Astrocyte (in vitro differentiated cells and primary cell): ENCODE results near the gene PKMYT1. TPM values are rescaled to one million over a fixed set of nuclear protein-coding genes. Genes with fewer than 3 reads are reported as not detected.

ENCODE experiments used
- DNase-seq: peaks from one replicate; pipeline ENCODE4 v3.0.0-alpha.2; 2010; ENCODE audit warnings: low read depth
- FAIRE-seq: peaks from 2 replicates; lab custom pipeline; 2011; peaks lifted over from hg19 to GRCh38; lab: Jason Lieb, UNC
- H2AFZ ChIP-seq: 2 replicates; pipeline ENCODE4 v1.6.0; 2012; ENCODE audit warnings: low read depth, low read length, inconsistent platforms
- H3K27ac ChIP-seq: 2 replicates; pipeline ENCODE4 v1.5.1; 2011; ENCODE audit warnings: low read depth, low read length, inconsistent platforms
- H3K27me3 ChIP-seq: 2 replicates; pipeline ENCODE4 v1.6.0; 2011; ENCODE audit warnings: low read length, inconsistent platforms; ENCODE audit not compliant: insufficient read depth
- H3K36me3 ChIP-seq: 2 replicates; pipeline ENCODE4 v1.5.1; 2011; ENCODE audit warnings: low read length, inconsistent platforms; ENCODE audit not compliant: insufficient read depth
- H3K4me1 ChIP-seq: 2 replicates; pipeline ENCODE4 v1.5.1; 2011; ENCODE audit warnings: low read length, inconsistent platforms; ENCODE audit not compliant: insufficient read depth
- H3K4me2 ChIP-seq: 2 replicates; pipeline ENCODE4 v1.6.0; 2012; ENCODE audit warnings: low read length, inconsistent platforms
- H3K4me3 ChIP-seq: 2 replicates; pipeline ENCODE4 v1.5.1; 2011; ENCODE audit warnings: low read depth, mild to moderate bottlenecking, low read length, inconsistent platforms; ENCODE audit not compliant: insufficient read depth
- H3K79me2 ChIP-seq: 2 replicates; pipeline ENCODE4 v1.6.0; 2012; ENCODE audit warnings: mild to moderate bottlenecking, low read length, inconsistent platforms; ENCODE audit not compliant: insufficient read depth
- H3K9ac ChIP-seq: 2 replicates; pipeline ENCODE4 v1.6.0; 2012; ENCODE audit warnings: mild to moderate bottlenecking, low read length, inconsistent platforms
- H3K9me3 ChIP-seq: 2 replicates; pipeline ENCODE4 v1.5.1; 2012; ENCODE audit warnings: low read depth, mild to moderate bottlenecking, low read length, inconsistent platforms; ENCODE audit not compliant: insufficient read depth
- H4K20me1 ChIP-seq: 2 replicates; pipeline ENCODE4 v1.6.0; 2012; ENCODE audit warnings: low read length, inconsistent platforms; ENCODE audit not compliant: insufficient read depth
- H3K27ac Mint-ChIP-seq: one replicate; pipeline ENCODE4 v1.8.0; 2021; ENCODE audit warnings: mild to moderate bottlenecking, mixed read lengths; ENCODE audit not compliant: unreplicated experiment
- H3K27me3 Mint-ChIP-seq: one replicate; pipeline ENCODE4 v1.8.0; 2021; ENCODE audit warnings: low read depth, mixed read lengths; ENCODE audit not compliant: unreplicated experiment
- H3K36me3 Mint-ChIP-seq: one replicate; pipeline ENCODE4 v1.8.0; 2021; ENCODE audit warnings: low read depth, mixed read lengths; ENCODE audit not compliant: unreplicated experiment
- H3K4me1 Mint-ChIP-seq: one replicate; pipeline ENCODE4 v1.8.0; 2021; ENCODE audit warnings: low read depth, mixed read lengths; ENCODE audit not compliant: unreplicated experiment
- H3K4me3 Mint-ChIP-seq: one replicate; pipeline ENCODE4 v1.8.0; 2021; ENCODE audit warnings: mild to moderate bottlenecking, moderate library complexity, mixed read lengths; ENCODE audit not compliant: unreplicated experiment
- H3K9me3 Mint-ChIP-seq: one replicate; pipeline ENCODE4 v1.8.0; 2021; ENCODE audit warnings: mild to moderate bottlenecking, mixed read lengths; ENCODE audit not compliant: unreplicated experiment
- EZH2 ChIP-seq: IDR thresholded peaks from 2 replicates; pipeline ENCODE4 v1.6.1; 2012; ENCODE audit warnings: mild to moderate bottlenecking, low read length, inconsistent platforms; ENCODE audit not compliant: insufficient read depth
- total RNA-seq: library from RNA; stranded (reverse); gene quantifications from 2 replicates; pipeline ENCODE4 v1.2.1, GENCODE V29; 2021
- TF ChIP-seq, protein P1 (sequence below): IDR thresholded peaks from 2 replicates; pipeline ENCODE4 v1.5.1; 2011; ENCODE audit warnings: low read depth, mild to moderate bottlenecking, inconsistent platforms, low read length, moderate library complexity; ENCODE audit not compliant: insufficient read depth

Gene PKMYT1
- total RNA-seq, 1 donor from 2014 or later, result 3.9 TPM

DNA sequence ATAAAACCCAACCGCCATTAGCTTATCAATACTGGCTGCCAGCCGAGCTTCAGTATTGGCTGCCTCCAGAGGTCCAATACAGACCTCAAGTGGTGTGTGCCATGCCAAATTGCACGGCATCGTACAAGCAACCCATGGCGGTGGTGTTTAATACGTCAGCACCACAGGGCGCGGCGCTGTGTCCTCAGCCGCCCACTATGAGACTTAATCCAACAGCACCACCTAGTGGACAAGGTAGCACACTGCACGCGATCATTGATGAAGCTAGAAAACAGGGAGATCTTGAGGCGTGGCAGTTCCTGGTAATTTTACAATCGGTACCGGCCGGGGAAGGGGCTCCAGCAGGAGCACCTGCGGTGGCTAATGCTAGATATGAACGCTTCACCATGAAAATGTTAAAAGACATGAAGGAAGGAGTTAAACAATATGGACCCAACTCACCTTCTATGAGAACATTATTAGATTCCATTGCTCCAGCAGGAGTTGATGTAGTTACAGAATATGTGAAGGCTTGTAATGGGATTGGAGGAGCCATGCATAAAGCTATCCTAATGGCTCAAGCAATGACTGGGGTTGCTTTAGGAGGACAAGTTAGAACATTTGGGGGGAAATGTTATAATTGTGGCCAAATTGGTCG lies 53.1 kb downstream of the PKMYT1 start:
- Histone ChIP-seq H3K27ac (no peak overlapping the region), H3K4me3 (no peak overlapping the region), H2AFZ (peak overlapping the region; percentile 16), H4K20me1 (peaks cover 32% of the 10 kb centered on the region), H3K27me3 (no peaks in the 10 kb centered on the region), H3K79me2 (peaks cover 16% of the 10 kb centered on the region), H3K9ac (no peak overlapping the region), H3K4me1 (peaks cover 6% of the 10 kb centered on the region), H3K36me3 (peaks cover 8% of the 10 kb centered on the region), H3K4me2 (peak overlapping the region; percentile 63), H3K9me3 (no peaks in the 10 kb centered on the region)
- H3K4me1 Mint-ChIP-seq, result no peaks in the 10 kb centered on the region
- no peak overlapping the region for H3K4me3 Mint-ChIP-seq
- DNase-seq (peak; percentile 67), FAIRE-seq (peak; percentile 80)
- no peak overlapping the region for H3K27ac Mint-ChIP-seq
- no peak for TF ChIP-seq EZH2
- TF ChIP-seq, protein P1, sequence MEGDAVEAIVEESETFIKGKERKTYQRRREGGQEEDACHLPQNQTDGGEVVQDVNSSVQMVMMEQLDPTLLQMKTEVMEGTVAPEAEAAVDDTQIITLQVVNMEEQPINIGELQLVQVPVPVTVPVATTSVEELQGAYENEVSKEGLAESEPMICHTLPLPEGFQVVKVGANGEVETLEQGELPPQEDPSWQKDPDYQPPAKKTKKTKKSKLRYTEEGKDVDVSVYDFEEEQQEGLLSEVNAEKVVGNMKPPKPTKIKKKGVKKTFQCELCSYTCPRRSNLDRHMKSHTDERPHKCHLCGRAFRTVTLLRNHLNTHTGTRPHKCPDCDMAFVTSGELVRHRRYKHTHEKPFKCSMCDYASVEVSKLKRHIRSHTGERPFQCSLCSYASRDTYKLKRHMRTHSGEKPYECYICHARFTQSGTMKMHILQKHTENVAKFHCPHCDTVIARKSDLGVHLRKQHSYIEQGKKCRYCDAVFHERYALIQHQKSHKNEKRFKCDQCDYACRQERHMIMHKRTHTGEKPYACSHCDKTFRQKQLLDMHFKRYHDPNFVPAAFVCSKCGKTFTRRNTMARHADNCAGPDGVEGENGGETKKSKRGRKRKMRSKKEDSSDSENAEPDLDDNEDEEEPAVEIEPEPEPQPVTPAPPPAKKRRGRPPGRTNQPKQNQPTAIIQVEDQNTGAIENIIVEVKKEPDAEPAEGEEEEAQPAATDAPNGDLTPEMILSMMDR, result peak; percentile 91
- H3K36me3 Mint-ChIP-seq, result peaks cover 20% of the 10 kb centered on the region
- H3K27me3 Mint-ChIP-seq, result no peaks in the 10 kb centered on the region
- H3K9me3 Mint-ChIP-seq, result peaks cover 11% of the 10 kb centered on the region

DNA sequence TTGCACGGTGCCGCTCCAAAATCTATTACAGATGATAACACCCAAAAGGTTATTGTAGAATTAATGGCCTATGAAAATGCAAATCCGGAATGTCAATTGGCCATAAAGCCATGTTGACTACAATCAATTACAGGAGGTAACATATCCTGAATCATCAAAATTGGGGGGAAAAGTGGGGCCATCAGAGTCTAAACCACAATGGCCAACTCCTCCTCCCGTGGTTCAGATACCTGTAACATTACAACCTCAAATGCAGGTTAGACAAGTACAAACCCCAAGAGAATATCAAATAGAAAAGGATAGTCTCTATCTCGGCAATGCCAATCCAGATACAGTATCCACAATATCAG lies 53.6 kb downstream of the PKMYT1 start:
- H3K4me1 Mint-ChIP-seq, result no peaks in the 10 kb centered on the region
- H3K27ac ChIP-seq, result no peak overlapping the region
- FAIRE-seq (no peak), DNase-seq (no peak)
- no peaks in the 10 kb centered on the region for H3K9me3 ChIP-seq
- H3K36me3 ChIP-seq, result peaks cover 9% of the 10 kb centered on the region
- TF ChIP-seq EZH2, result no peak
- TF ChIP-seq, protein P1, result no peak
- no peak overlapping the region for H3K4me3 Mint-ChIP-seq
- peak overlapping the region; percentile 63 for H3K4me2 ChIP-seq
- no peaks in the 10 kb centered on the region for H3K27me3 ChIP-seq
- no peak overlapping the region for H3K9ac ChIP-seq
- H4K20me1 ChIP-seq, result peaks cover 37% of the 10 kb centered on the region
- H2AFZ ChIP-seq, result peak overlapping the region; percentile 16
- peaks cover 21% of the 10 kb centered on the region for H3K36me3 Mint-ChIP-seq
- no peak overlapping the region for H3K4me3 ChIP-seq
- H3K9me3 Mint-ChIP-seq, result peaks cover 11% of the 10 kb centered on the region
- peaks cover 17% of the 10 kb centered on the region for H3K79me2 ChIP-seq
- H3K4me1 ChIP-seq, result peaks cover 6% of the 10 kb centered on the region
- no peaks in the 10 kb centered on the region for H3K27me3 Mint-ChIP-seq
- no peak overlapping the region for H3K27ac Mint-ChIP-seq

DNA sequence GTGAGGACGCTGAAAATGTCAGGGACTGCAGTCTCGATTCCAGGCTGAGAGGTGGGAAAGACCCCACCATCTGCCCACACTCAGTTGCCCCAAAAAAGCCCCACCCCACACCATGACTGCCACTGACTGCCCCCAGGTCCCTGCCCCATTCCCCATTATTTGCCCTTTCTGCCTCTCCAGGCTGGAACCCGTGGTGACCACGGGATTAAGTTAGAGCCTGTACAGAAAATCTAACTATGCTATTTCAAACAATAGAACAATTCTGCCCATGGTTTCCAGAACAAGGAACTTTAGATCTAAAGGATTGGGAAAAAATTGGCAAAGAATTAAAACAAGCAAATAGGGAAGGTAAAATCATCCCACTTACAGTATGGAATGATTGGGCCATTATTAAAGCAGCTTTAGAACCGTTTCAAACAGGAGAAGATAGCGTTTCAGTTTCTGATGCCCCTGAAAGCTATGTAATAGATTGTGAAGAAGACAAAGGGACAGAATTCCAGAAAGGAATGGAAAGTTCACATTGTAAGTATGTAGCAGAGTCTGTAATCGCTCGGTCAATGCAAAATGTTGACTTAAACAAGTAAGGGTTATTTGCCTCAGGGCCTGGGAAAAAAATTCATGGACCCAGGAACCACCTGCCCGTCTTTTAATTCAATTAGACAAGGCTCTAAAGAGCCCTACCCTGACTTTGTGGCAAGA lies 54.1 kb downstream of the PKMYT1 start:
- no peak overlapping the region for H3K9ac ChIP-seq
- Mint-ChIP-seq H3K9me3 (peaks cover 11% of the 10 kb centered on the region), H3K27ac (no peak overlapping the region), H3K36me3 (peaks cover 21% of the 10 kb centered on the region), H3K27me3 (no peaks in the 10 kb centered on the region), H3K4me3 (no peak overlapping the region), H3K4me1 (no peaks in the 10 kb centered on the region)
- FAIRE-seq (no peak), DNase-seq (no peak)
- H3K27ac ChIP-seq, result no peak overlapping the region
- H3K4me1 ChIP-seq, result peaks cover 6% of the 10 kb centered on the region
- H4K20me1 ChIP-seq, result peaks cover 37% of the 10 kb centered on the region
- no peak overlapping the region for H3K4me3 ChIP-seq
- peaks cover 17% of the 10 kb centered on the region for H3K79me2 ChIP-seq
- TF ChIP-seq EZH2, result no peak
- TF ChIP-seq, protein P1, result no peak
- no peaks in the 10 kb centered on the region for H3K27me3 ChIP-seq
- no peaks in the 10 kb centered on the region for H3K9me3 ChIP-seq
- H3K4me2 ChIP-seq, result no peak overlapping the region
- H2AFZ ChIP-seq, result no peak overlapping the region
- peaks cover 9% of the 10 kb centered on the region for H3K36me3 ChIP-seq
